HL-60/S4 (cell line): ENCODE results near the gene HPCAL1.

Experiments
- in situ Hi-C: fragments of 300-500 bp; cut with MboI; formaldehyde crosslinking; loops from 2 replicates; pipeline ENCODE4 v1.14.3; 2022; ENCODE audit warnings: low sequenced_read_pairs

HPCAL1 gene

DNA sequence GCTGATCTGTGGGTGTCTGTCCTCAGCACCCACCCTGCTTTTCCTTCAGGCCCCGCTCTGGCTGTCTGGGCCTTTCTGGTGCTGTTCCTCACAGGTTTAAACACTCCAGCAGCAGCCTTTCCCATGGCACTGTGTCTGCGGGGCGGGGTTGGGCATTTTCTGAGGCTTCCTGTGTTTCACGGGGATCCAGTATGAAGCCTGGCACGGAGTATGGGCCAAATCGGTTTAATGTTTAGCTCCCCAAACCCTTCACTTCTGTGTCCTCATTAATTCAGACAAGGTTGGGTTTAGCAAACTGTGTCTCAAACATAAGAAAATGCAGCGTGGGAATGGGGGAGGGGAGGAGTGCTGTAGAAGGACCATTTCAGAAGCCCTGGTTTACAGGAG lies 44.9 kb downstream of the HPCAL1 start:
- in situ Hi-C loops: no loop called here

DNA sequence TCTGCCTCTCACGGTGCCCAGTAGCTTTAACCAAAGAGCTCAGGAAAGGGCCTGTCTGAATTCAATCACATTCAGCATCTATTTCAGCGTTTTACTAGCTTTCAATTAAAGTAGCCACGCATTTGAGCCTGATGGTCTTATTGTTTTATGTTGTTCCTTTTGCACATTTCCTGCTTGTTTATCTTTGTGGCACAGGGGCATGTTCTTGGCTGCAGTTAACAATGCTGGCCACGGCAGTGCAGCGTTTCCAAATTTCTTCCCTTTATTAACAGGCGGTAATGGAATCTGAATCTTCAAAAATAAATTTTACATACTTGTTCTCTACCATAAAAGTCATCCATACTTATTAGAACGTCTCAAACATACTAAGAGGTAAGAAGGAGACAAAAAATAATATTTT lies 46.2 kb downstream of the HPCAL1 start:
- in situ Hi-C loops: no loop called here

DNA sequence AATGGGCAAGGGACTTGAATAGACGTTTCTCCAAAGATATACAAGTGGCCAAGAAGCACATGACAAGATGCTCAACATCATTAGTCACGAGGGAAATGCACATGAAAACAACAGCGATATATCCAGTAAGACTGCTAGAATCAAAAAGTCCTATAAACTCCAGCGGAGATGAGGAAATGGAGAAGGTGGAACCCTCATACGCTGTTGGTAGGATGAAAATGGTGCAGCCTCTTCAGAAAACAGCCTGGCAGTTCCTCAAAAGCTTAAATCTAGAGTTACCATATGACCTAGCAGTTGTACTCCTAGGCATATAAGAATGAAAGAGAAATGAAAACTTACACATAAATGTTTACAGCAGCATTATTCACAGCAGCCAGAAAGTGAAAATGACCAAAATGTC lies 48.1 kb downstream of the HPCAL1 start:
- in situ Hi-C loops: no loop called here

DNA sequence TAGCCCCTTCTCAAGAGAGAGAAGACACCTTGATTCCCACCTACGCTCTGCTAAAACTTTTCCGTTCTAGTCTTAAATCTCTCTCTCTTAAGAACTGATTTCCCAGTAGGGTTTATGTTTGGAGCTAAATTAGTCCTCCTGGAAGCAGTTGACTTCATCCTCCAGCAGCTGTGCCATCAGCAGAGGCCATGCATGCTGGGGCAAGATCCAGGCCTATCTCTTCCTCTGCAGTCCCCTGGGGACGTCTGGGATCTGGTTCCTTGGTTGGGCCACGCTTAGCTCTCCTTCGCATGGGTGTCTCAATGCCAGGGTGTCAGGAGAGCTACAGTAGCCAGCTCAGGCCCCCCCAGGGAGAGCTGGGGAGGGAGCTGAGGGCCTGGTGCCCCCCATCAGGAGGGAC lies 49.7 kb downstream of the HPCAL1 start:
- in situ Hi-C loops: no loop called here

DNA sequence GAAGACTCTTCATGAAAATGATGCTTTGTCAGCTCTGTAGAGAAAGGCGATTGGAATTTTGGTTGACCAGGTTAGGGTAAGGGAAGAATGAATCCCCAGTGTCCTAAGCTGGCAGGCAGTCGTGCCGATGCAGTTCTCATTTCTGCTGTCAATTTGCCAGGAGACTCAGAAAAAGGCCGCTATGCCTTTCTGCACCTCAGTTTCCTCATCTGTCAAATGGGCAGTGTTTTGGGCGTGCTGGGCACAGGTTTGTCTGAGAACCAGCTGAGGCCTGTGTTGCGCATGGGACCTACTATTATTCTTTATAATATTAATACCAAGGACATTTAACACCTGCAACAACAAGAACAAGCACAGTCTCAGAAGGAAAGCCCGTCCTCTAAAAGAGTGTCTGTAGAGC lies 50.3 kb downstream of the HPCAL1 start:
- in situ Hi-C loops: no loop called here

DNA sequence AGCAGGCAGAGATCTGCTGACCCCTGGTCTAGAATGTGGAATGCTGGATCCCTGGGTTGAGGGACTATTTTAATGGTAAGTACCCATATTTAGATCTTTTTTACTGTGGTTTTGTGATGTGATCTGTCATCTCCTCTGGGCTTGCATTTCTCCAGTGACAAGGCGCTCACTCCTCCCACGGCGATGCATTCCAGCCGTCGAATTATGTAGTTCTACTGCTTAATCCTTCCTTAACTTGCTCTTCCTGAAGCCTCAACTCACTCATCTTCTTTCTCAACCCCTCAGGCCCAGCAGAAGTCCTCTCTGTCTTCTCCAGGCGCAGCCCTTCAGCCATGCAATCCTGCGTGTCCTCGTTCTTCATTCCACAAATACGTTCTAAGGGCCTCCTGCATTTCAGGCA lies 51.2 kb downstream of the HPCAL1 start:
- in situ Hi-C loops: no loop called here

DNA sequence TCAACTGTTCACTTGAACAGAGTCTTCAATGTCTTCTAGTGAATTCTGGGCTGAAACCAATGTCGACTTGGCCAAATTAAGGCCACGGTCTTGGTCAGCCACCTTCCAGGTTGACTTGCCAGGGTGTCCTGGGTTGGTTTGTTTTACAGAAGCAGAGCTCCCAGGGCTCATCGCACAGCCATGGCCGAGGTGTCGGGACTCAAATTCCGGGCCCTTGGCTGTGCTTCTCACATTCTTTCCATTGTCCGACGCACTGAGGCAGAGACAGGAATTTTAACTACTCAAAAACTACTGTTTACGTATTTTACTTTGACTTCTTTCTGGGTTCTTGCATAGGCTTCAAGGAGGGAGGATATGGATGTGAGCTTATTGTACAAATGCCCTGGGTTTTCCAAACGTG lies 51.7 kb downstream of the HPCAL1 start:
- in situ Hi-C loops: no loop called here

DNA sequence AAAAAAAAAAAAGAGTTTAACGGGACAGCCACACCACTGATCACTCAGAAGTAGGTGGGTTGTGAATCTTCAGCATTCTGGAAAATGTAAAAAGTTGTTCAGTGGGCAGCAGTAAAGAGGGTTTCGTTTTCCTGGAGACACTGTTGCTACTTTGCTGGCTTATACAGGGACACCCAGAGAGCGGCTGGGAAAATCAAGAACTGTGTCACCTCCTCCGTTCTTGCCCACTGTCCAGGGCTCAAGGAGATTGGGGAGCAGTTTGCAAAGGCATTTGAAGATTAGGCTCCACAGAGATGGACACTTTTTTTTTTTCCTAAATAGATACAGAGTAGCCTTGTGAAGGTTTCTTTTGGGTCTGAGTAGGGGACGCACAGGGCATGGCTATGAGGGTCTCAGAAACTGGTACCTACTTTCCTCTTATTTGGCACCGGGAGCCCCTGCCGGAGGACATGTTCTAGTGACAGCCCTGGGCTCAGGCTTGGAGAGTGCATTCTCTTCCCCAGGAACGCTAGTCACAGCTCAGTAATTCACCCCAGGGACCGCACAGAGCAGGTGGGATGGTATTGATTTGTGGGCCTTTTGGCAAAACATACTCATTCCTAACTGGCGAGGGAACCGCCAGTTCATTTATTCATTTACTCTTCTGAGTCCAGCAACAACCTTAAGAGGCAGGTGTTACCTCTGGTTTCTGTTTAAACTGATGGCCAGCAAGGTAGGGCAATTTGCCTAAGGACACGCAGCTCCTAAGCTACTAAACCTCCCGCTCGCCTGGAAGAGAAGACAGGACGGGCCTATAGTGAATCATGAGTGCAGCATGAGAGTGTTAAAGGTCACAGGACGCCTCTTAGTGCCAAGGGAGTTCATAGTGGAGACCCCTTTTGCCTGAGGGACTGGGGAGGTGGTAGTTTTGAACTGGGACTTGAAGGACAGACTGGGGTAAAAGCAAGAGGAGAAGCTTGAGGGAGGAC lies 53.1 kb downstream of the HPCAL1 start:
- in situ Hi-C loops: no loop called here

DNA sequence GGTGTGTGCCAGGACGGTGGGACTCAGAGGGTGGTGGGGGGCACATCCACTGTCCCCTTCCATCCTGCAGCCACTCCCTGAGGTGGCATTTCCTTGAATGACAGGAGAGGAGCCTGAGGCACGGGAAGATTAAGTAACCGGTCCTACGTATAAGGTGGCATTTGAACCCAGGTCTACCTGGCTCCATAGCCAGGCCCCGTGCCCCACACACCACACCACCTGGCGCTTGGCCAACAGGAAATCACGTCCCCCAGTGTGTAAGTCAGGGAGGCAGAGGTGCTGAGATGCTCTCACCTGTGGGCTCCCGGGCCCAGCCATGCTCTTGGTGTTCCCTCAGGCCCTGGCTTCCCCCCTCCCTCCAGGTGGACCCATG lies 53.7 kb downstream of the HPCAL1 start:
- in situ Hi-C loops: no loop called here

DNA sequence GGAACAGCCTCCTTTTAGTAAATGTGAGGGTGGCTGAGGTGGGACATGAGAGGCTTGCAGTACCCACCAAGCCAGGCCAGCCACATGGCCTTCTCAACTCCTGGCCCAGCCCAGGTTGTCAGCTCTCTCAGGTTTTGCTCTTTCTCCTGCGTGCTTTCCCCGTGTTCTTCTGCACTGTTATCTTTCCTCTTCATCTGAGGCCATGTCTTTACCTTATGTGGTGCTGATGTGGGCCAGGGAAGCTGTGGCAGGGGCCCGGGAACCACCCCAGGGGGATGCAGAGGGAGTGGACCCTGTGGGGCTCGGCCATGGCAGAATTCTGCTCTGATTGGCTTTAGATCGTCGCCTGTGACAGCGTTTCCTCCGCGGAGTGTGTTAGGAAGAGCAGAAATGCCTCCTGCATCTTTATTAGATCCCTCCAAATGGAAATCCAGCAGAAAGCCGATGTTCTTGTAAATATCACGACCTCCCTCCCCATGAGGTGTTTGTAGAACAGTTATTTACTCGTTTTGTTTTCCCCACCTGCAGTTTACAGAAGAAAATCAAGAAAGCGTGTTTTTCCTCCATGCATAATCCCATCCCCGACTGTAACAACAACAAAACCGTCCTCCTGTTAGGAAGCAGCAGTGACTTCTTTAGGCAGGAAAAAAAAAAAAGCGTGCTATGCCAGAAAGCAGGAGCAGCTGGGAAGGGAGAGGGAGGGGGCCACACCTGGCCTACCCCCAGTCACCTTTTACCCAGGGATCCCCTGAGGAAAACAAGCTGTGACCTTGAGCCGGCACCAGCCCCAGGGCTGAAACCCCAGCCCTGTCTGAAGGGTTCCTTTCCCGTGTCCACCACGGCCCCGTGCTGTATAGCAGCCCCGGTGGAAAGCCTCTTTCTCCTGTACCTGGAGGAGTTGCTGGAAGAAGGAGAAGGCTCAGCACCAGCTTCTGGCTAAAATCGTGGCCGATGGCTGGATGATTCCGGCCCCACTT lies 54.8 kb downstream of the HPCAL1 start:
- in situ Hi-C loops: no loop called here

DNA sequence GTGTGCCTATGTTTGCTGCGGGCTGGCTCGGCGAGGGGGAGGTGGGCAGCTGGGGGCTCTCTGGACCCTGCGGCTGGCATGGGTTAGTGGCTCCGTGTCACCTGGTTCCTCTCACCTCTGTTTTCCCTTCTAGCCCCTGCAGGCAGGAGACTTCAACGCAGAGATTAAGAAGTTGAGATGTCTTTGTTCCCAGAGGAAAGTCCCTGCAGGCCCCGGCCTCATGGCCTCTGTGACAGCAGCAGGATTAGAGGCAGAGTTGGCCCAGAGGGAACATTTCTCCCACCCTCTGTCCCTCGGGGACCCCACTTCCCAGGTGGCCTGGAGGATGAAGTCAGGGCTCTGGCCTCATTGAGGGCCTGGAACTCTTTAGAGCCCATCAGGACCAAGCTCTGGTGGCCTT lies 56.5 kb downstream of the HPCAL1 start:
- in situ Hi-C loops: no loop called here

DNA sequence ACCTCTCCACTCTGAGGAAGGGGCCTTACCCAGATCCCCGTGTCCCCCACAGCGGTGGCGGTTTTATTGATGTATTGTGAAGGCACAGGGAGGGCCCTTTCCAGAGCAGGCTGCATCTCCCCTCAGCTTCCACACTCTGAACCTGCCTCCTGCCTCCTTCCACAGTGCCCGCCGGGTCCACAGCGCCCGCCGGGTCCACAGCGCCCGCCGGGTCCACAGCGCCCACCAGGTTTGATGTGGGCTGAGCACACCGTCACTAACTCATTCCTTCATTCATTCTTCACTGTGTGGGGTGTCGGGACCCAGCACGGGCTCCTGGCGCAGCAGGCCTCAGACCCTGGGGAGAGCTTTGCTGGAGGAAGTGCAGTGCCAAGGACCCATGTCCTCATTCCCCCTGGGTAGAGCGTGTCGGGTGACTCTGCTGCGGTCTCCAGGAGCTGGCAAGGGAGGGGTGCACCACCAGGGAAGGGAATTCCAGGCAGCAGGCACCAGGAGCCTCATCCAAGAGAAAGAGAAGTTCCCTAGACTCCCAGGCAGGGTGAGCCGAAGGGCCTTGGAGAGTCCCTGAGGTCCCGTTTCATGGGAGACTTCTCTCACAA lies 57.1 kb downstream of the HPCAL1 start:
- in situ Hi-C loops: no loop called here

DNA sequence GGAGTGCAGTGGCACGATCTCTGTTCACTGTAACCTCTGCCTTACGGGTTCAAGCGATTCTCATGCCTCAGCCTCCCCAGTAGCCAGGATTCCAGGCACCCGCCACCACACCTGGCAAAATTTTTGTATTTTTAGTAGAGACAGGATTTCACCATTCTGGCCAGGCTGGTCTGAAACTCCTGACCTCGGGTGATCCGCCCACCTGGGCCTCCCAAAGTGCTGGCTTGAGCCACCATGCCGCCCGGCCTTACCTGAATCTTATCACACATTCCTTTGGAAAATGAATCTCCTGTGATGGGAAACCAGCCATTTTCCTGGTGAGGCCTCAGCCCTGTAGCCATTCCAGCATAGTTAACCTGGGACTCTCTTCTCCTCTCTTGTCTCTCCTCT lies 57.8 kb downstream of the HPCAL1 start:
- in situ Hi-C loops: no loop called here

DNA sequence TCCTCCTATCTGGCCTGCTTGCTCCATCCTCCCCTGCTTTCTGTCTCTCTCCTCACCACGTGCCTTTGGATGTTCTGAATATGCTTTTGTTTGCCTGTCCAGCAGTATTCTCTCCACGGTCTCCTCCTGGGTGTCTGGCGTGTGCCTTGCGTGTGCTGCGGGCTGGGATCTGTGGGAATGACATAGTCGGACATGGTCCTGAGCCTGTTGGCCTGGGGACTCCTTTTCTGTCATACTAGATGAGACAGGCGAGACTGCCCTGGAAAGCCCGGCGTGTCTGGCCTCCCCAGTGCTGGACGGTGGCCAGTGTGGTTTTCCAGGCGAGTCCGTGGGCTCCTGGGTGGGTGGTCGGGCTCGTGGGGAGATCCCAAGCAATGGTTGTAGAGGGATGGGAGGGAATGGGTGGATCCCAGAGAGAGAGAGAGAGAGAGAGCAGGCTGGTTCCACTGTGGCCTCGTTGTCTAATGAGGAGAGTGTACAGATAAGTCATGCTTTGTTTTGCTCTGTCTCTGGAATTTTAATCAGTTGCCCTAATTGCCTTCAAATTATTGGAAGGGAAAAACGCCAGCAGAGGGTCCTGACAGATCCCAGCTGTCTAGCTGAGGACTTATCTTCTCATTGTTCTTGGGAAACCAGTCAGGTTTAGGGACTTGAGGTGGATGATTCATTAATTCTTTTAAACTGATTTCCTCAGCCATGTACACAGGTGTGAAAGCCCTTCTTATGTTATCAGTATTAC lies 58.3 kb downstream of the HPCAL1 start:
- in situ Hi-C loops: no loop called here

DNA sequence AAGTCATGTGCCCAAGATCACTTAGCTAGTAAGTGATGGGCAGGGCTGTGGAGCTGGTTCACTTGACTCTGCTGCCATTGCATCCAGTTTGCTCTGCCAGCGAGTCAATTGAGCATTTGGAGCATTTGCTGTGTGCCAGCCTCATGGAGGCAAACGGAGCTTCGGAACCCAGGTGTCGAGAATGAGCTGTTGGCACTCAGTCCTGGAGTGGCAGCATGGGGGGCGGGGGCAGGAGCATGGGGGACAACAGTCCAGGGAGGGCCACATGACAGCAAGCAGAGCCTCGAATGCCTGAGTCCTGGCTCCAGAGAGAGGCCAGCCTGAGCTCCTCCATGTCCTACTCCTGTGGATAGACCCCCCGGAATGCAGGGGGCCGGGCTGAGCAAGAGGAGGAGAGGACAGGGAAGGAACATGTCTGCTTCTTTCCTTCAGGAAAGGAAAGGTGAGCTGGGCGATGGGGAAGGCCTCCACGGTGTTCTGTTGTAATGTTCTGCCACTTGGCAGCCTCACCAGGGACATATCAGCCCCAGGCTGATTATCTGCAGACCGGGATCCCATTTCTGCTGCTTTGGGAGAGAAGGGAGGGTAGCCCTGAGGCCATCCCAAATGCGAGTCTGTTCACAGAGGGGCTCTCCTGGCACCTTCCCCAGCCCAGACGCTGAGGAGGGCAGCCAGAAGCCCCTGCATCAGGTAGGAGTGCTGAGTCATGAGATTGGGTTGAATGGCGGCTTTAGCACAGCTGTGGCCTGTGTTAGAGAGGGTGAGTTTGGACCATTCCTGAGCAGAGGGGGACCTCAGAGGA lies 59.6 kb downstream of the HPCAL1 start:
- in situ Hi-C loops: no loop called here

DNA sequence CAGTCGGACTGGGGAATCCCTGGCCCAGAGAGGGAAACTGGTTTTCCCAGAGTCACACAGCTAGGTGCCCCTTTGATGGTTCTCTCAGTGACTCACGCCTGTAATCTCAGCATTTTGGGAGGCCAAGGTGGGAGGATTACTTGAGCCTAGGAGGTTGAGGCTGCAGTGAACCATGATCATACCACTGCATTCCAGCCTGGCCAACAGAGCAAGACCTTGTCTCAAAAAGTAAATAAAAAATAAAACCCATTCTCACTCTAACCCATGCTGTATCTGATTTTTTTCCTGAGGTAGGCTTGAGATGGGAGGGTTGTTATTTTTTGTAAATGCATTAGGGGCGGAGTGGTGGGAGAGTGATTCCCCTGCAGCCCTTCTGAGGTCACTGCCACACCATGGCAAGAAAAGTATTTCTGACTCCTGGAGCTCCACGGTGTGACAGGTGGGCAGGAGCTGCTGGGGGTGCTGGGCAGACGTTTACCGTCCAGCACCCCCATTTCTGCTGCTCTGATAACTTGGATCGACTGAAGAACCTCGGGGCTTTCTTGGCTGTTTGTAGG lies 60.3 kb downstream of the HPCAL1 start:
- in situ Hi-C loops: no loop called here

DNA sequence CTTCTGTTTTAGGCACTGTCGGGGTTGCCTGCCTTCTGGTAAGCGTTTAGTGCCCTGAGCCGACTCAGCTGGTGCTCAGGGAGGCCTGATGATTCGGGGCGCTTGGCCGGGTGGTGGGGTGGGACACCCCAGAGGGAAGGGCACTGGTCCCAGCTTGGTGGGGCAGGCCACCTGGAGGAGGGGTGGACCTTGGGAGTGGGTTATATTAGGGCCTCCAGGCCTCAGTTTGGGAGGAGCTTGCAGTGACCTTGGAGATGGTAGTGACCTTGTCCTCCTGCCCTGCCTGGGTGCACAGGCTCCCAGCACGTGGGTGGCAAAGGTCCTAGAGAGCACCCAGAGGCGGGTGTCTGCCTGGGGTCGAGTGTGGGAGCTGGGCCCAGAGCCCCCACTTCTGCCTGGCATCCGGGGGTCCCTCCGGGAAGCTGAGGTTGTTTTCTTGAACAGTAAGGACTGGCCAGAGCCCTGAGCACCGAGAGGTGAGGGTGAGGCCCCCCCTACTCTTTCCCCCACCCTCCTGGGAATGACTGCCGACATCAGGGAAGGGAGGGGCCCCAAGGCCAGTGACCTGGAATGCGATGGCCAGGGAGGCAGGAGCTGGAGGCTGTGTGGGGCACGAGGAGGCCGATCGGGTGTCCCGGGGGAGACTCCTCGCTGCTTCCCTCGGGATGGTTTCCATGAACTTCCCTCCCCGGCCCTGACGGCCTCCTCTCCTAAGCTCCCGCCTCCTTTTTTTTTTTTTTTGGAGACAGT lies 61.3 kb downstream of the HPCAL1 start:
- in situ Hi-C loops: no loop called here

DNA sequence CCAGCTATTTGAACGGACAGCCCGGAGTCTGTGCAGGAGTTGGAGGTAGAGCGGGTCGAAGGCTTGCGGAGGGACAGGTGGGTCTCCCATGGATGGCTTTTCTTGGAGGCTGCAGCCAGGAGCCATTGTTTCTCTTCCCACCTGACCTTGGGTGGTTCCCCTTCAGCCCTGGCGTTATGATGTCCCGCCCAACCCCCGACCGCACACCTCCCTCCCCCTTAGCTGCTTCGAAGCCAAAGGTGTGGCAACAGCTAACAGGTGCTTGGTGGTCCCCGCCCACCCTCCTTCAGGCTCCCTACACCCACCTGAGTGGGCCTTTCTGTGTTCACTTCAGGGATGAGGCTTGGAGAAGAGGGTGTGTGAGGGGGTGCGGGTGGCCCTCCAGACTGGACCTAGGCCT lies 62.7 kb downstream of the HPCAL1 start:
- in situ Hi-C loops: no loop called here
